GM10248 (cell line): ENCODE results near the gene ZNF831.

Experiments
- CTCF ChIA-PET: fragments of 300-600 bp; sonication (Branson Sonifier 250); formaldehyde crosslinking; extraction: SDS; loops from one replicate; lab custom pipeline; 2021; ENCODE audit warnings: antibody characterized with exemption; lab: Yijun Ruan, JAX
- POLR2A ChIA-PET: fragments of 350-650 bp; sonication (Branson Sonifier 250); formaldehyde crosslinking; extraction: SDS; loops from one replicate; lab custom pipeline; 2020; ENCODE audit warnings: antibody characterized with exemption; lab: Yijun Ruan, JAX
- DNase-seq: peaks from one replicate; pipeline ENCODE4 v3.0.0; 2012; ENCODE audit errors: extremely low spot score
- TF ChIP-seq, protein P1 (sequence below): IDR thresholded peaks from 2 replicates; pipeline ENCODE4 v1.5.1; 2012; ENCODE audit warnings: mild to moderate bottlenecking, low read depth; ENCODE audit errors: extremely low read depth, missing control alignments, control extremely low read depth

ZNF831 gene

DNA sequence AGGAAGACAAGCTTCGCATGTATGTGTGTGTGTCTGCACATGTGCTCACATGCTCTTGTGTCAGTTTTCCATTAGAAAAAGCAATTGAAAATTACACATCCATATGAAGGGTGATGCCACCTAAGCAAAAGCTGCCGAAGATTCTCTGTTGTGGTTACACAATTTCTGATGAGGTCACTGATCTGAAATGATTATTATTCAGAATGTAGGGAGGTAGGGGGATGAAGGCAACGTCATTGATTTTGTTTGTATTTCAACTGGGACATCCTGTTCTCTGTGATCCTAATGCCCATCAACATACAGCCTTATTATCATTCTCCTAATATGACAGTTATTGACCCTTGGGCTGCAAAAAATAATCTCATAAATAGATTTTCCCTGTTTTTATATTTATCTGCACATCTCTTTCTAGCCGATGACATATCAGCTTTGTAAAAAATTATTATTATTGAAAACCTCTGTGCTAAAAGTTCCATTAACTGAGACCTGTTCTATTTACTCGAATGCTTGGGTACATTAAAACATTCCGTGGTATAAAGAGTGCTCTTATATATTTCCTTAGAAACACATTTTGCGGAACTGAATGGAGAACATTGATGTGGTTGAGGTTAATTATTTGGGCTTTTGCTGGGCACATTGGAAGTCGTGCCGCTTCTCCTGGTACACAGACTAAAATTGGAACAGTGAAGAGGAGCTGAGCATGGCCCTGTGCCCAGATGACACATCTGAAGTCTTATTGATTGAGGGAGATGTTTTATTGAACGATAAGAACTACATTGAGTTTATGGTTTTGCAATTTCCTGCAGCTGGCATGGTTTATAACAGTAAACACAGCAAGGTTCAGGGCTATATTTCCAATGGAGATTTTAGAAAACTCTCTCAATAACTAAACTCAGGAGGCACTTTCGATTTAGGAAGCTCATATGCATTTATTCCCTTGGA lies 51.3 kb downstream of the ZNF831 start:
- POLR2A ChIA-PET = no interaction called here
- TF ChIP-seq, protein P1, sequence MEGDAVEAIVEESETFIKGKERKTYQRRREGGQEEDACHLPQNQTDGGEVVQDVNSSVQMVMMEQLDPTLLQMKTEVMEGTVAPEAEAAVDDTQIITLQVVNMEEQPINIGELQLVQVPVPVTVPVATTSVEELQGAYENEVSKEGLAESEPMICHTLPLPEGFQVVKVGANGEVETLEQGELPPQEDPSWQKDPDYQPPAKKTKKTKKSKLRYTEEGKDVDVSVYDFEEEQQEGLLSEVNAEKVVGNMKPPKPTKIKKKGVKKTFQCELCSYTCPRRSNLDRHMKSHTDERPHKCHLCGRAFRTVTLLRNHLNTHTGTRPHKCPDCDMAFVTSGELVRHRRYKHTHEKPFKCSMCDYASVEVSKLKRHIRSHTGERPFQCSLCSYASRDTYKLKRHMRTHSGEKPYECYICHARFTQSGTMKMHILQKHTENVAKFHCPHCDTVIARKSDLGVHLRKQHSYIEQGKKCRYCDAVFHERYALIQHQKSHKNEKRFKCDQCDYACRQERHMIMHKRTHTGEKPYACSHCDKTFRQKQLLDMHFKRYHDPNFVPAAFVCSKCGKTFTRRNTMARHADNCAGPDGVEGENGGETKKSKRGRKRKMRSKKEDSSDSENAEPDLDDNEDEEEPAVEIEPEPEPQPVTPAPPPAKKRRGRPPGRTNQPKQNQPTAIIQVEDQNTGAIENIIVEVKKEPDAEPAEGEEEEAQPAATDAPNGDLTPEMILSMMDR = no peak
- no peak for DNase-seq
- CTCF ChIA-PET = interaction anchor here (1.0 to 3.2 kb wide), 3 partner anchors 9 to 345 kb away, joined by 3 to 15 read pairs (median 15); no protein-coding TSS in a partner anchor

DNA sequence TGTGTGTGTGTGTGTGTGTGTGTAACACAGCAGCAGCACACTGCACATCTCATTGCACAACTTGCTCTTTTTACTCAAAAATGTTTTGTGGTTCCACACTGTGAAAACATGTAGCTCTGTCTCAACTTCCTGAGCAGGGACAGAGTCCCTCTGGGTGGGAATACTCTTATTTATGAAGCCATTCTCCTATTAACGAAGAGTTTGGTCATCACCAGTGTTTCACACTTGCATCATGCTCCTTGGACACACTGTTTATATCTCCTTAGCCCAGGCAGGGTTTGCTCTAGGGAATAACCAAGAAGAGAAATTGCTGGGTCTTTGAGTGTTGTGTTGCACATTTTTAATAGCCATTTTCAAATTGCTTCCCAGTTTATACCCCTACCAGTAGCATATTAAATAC lies 53.6 kb downstream of the ZNF831 start:
- CTCF ChIA-PET = interaction anchor here (1.9 kb wide), 1 partner anchor 9 kb away, joined by 10 read pairs; no protein-coding TSS in a partner anchor
- DNase-seq = no peak
- TF ChIP-seq, protein P1 = no peak
- POLR2A ChIA-PET = no interaction called here

DNA sequence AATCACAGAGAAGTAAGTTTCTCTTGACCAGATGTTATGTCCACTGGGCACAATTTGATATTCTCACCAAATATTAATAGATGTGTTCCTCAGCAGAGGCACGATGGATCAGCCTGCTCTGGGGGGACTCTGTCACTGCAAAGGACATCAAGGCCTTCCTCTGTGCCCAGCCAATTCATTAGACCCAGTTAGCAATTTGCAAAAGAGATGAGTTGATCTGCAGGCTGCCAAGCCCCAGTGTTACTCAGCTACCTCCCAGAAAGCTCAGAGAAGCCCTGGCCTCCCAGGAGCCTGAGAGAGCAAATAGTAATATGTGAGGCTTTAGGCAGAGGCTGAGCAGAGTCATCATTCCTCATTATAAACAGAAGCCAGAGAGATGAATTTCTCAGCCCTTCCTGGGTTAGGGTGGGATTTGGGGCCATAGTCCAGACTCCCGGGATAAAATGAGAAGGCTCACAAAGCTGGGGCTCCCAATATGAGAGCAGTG lies 54.2 kb downstream of the ZNF831 start:
- TF ChIP-seq, protein P1 = no peak
- ChIA-PET CTCF (interaction anchor here (1.0 to 1.9 kb wide), 5 partner anchors 10 to 358 kb away, joined by 3 to 10 read pairs (median 3); no protein-coding TSS in a partner anchor), POLR2A (no interaction called here)
- no peak for DNase-seq

DNA sequence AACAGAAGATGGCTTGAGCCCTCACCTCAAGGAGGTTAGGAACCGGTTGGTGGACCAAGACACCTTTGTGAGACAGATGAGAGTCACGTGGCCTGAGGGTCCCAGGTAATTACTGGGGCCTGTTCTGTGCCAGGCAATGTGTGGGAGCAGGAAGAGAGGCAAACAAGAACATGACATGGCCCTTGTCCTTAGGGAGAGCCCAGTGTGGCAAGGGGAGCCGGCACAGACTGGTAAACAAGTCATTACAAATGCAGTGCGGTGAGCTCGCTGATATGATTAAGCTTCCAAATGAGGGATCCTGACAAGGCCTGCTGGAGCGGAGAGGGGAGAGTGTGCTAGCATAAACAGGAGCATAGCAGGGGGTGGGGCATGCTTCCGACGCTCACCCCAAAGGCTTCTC lies 55.6 kb downstream of the ZNF831 start:
- DNase-seq = no peak
- ChIA-PET POLR2A (no interaction called here), CTCF (interaction anchor here (1.6 kb wide), 1 partner anchor 359 kb away, joined by 3 read pairs; no protein-coding TSS in a partner anchor)
- TF ChIP-seq, protein P1 = no peak

DNA sequence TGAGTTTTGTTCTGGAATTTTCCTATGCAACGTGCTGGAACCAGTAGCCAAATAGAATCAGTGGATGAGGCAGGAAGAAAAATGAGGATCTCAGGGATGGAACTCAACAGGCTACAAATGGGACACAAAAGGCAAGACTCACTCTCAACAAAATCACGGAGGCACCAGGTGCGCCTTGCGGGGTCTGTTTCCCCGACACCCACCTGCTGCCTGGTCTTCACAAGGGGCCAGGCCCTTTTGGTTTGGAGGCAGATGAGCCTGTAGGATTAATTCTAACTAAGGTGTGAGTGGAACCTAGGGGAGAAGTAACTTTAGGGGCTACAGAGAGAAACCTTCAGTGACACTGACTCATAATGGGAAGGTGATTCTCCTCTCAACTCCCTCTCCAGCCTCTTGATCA lies 56.5 kb downstream of the ZNF831 start:
- CTCF ChIA-PET = interaction anchor here (4.0 to 4.7 kb wide), 2 partner anchors 13 to 132 kb away, joined by 35 to 42 read pairs; no protein-coding TSS in a partner anchor
- TF ChIP-seq, protein P1 = no peak
- POLR2A ChIA-PET = no interaction called here
- DNase-seq = no peak

DNA sequence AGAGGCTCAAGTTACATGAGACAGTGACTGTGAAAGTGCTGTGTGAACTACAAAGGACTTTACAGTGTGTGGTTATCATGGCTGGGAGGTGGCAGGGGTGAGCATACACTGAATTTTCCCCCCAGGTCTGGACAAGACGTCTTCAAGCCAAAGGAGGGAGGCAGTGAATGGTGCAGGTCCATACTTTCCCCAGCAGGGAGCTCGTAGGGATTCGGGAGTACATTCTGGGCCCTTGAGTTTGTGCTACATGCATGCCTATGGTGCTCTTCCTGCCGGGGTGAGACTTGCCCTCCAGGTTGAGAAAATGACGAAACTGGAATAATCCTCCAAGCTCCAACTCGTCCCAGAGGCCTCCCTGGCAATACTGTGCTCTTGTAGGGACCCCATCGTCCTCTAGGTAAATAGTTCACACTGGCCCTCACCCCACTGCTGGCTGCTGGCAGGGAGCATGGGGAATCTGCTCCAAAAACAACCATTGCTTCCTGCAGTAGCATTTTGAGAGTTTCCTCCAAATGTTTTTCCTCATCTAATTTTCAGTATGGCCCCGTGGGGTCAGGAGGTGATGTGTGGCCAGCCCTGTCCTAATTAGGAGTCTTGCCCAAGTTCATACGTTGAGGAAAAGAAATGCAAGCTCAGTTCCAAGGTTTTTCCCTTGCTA lies 57.6 kb downstream of the ZNF831 start:
- DNase-seq = no peak
- ChIA-PET POLR2A (interaction anchor here (0.6 kb wide), 1 partner anchor 254 kb away, joined by 7 read pairs; no protein-coding TSS in a partner anchor), CTCF (interaction anchor here (1.1 to 5.1 kb wide), 21 partner anchors 7 to 742 kb away, joined by 3 to 42 read pairs (median 6); no protein-coding TSS in a partner anchor)
- TF ChIP-seq, protein P1 = no peak
